Bronchial smooth muscle cell (primary cell): ENCODE measurements around the gene SLC25A28. TPM values are rescaled to one million over a fixed set of nuclear protein-coding genes. Genes with fewer than 3 reads are reported as not detected.

Experiments used
- total RNA-seq: library from RNA; depleted of rRNA; stranded (reverse); fragments of >200 nt; gene quantifications from 2 replicates; pipeline ENCODE4 v1.2.1, GENCODE V29; 2014

The SLC25A28 gene
- total RNA-seq = 15.3 and 32.3 TPM in 2 replicates

GRCh38 chr10:99619851-99620710 is at the start of gene SLC25A28:
TSS of gene SLC25A28 (minus strand) at chr10:99620439. CDS start at chr10:99620335, 104 bp downstream.

GRCh38 chr10:99659031-99659867 is 39.0 kb upstream of the SLC25A28 start, which contains the start of gene ENTPD7:
TSS of gene ENTPD7 (plus strand) at chr10:99659509. CDS start at chr10:99659957, 448 bp downstream.

Other genes starting within 250 kb of the SLC25A28 start
- gene GOT1, start 189.8 kb downstream of the SLC25A28 start, total RNA-seq = 12.8 and 13.7 TPM in 2 replicates
- not detected in 2 replicates for gene NKX2-3, start 87.5 kb downstream of the SLC25A28 start, total RNA-seq
- gene ENTPD7, start 39.1 kb upstream of the SLC25A28 start, total RNA-seq = 7.6 and 9.1 TPM in 2 replicates
- 28.2 and 32.6 TPM in 2 replicates for gene COX15, start 111.7 kb upstream of the SLC25A28 start, total RNA-seq
- 11.8 and 17.1 TPM in 2 replicates for gene CUTC, start 111.8 kb upstream of the SLC25A28 start, total RNA-seq
- 0.47 and 0.60 TPM in 2 replicates for gene ABCC2, start 162.2 kb upstream of the SLC25A28 start, total RNA-seq